Measurements from ENCODE around the gene ARHGAP19.
"Not testable (repeated sequence)": the region's sequence is repeated elsewhere in the genome, so short reads cannot be mapped to it uniquely, and the experiment has no call there.

Gene ARHGAP19

GRCh38 chr10:97279121-97279815, 13.2 kb downstream of the ARHGAP19 start:
- H3K27ac ChIP-seq: peak overlapping the region; percentile 87

GRCh38 chr10:97278491-97278989, 13.9 kb downstream of the ARHGAP19 start:
- no peak overlapping the region for H3K9ac ChIP-seq (ENCODE audit: insufficient read length)
- peak; percentile 80 for DNase-seq (ENCODE audit: low read depth, low spot score)
- no peak for TF ChIP-seq EZH2 (IDR thresholded peaks at IDR 0.05)
- no peak for TF ChIP-seq POLR2AphosphoS5 (IDR thresholded peaks at IDR 0.05; ENCODE audit: borderline replicate concordance, low read depth, low read length)
- no peak for TF ChIP-seq FOXP2 (optimal IDR thresholded peaks at IDR 0.05; ENCODE audit: control extremely low read depth, extremely low read length, insufficient read depth)
- H3K27ac ChIP-seq: peak overlapping the region; percentile 87
- no peaks in the 10 kb centered on the region for H3K36me3 ChIP-seq (ENCODE audit: insufficient read depth, low read length)
- no peaks in the 10 kb centered on the region for H3K9me3 ChIP-seq (ENCODE audit: low read depth, low read length)
- H3K4me3 ChIP-seq: no peak overlapping the region

More at GRCh38 chr10:97279121-97279815, 13.2 kb downstream of the ARHGAP19 start:
- no peaks in the 10 kb centered on the region for H3K36me3 ChIP-seq (ENCODE audit: insufficient read depth, low read length)
- no peak for TF ChIP-seq FOXP2 (optimal IDR thresholded peaks at IDR 0.05; ENCODE audit: control extremely low read depth, extremely low read length, insufficient read depth)
- no peak for TF ChIP-seq POLR2AphosphoS5 (IDR thresholded peaks at IDR 0.05; ENCODE audit: borderline replicate concordance, low read depth, low read length)
- no peak for TF ChIP-seq EZH2 (IDR thresholded peaks at IDR 0.05)
- DNase-seq (ENCODE audit: low read depth, low spot score): no peak
- H3K4me3 ChIP-seq: no peak overlapping the region
- H3K9me3 ChIP-seq (ENCODE audit: low read depth, low read length): no peaks in the 10 kb centered on the region
- H3K9ac ChIP-seq (ENCODE audit: insufficient read length): no peak overlapping the region

GRCh38 chr10:97277551-97277950, 14.9 kb downstream of the ARHGAP19 start:
- no peak for TF ChIP-seq POLR2AphosphoS5 (IDR thresholded peaks at IDR 0.05; ENCODE audit: borderline replicate concordance, low read depth, low read length)
- TF ChIP-seq EZH2 (IDR thresholded peaks at IDR 0.05): no peak
- no peak for TF ChIP-seq FOXP2 (optimal IDR thresholded peaks at IDR 0.05; ENCODE audit: control extremely low read depth, extremely low read length, insufficient read depth)
- no peaks in the 10 kb centered on the region for H3K9me3 ChIP-seq (ENCODE audit: low read depth, low read length)
- no peak overlapping the region for H3K27ac ChIP-seq
- no peaks in the 10 kb centered on the region for H3K36me3 ChIP-seq (ENCODE audit: insufficient read depth, low read length)
- H3K9ac ChIP-seq (ENCODE audit: insufficient read length): no peak overlapping the region
- DNase-seq (ENCODE audit: low read depth, low spot score): no peak
- no peak overlapping the region for H3K4me3 ChIP-seq

- Histone ChIP-seq H3K9me3 (ENCODE audit: low read depth, low read length) (no peaks in the 10 kb centered on the region), H3K27ac (no peak overlapping the region), H3K36me3 (ENCODE audit: insufficient read depth, low read length) (no peaks in the 10 kb centered on the region), H3K9ac (ENCODE audit: insufficient read length) (no peak overlapping the region), H3K4me3 (no peak overlapping the region)
- no peak for DNase-seq (ENCODE audit: low read depth, low spot score)
- TF ChIP-seq EZH2 (IDR thresholded peaks at IDR 0.05) (no peak), FOXP2 (optimal IDR thresholded peaks at IDR 0.05; ENCODE audit: control extremely low read depth, extremely low read length, insufficient read depth) (no peak), POLR2AphosphoS5 (IDR thresholded peaks at IDR 0.05; ENCODE audit: borderline replicate concordance, low read depth, low read length) (no peak)
Observed at GRCh38 chr10:97274828-97275227, 17.6 kb downstream of the ARHGAP19 start.

GRCh38 chr10:97273700-97274099, 18.7 kb downstream of the ARHGAP19 start:
- DNase-seq (ENCODE audit: low read depth, low spot score): no peak
- Histone ChIP-seq H3K27ac (no peak overlapping the region), H3K9ac (ENCODE audit: insufficient read length) (no peak overlapping the region), H3K9me3 (ENCODE audit: low read depth, low read length) (no peaks in the 10 kb centered on the region), H3K36me3 (ENCODE audit: insufficient read depth, low read length) (no peaks in the 10 kb centered on the region), H3K4me3 (no peak overlapping the region)
- TF ChIP-seq EZH2 (IDR thresholded peaks at IDR 0.05) (no peak), FOXP2 (optimal IDR thresholded peaks at IDR 0.05; ENCODE audit: control extremely low read depth, extremely low read length, insufficient read depth) (no peak), POLR2AphosphoS5 (IDR thresholded peaks at IDR 0.05; ENCODE audit: borderline replicate concordance, low read depth, low read length) (no peak)

DNA sequence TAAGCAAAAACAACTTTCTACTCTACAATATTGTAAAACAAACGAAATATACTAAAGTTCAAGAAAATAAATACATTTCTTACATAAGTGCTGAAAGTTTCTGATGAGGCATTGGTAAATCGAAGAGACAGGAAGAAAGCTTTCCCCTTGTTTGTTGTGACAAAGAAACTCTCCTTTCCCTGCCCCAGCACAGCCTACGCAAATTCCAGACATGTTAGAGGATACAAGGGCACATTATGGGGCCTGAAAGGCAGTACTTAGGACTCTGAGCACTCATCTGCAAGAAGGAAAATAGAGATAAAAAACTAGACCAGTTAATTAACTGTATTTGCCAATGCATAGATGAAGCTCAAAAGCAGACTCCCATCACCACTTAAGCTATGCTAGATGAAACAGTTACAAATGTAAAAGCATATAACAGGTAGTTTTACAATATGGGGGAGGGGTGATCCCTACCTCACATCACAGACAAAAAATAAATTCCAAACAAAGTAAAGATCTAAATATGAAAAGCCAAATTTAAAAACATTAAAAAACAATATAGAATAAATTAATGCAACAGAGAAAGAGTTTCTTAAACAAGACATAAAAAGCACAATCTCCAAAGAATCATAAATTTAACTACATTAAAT, 21.8 kb downstream of the ARHGAP19 start:
- Histone ChIP-seq H3K4me3 (no peak overlapping the region), H3K27ac (no peak overlapping the region), H3K36me3 (ENCODE audit: insufficient read depth, low read length) (no peaks in the 10 kb centered on the region), H3K9me3 (ENCODE audit: low read depth, low read length) (no peaks in the 10 kb centered on the region), H3K9ac (ENCODE audit: insufficient read length) (no peak overlapping the region)
- no peak for DNase-seq (ENCODE audit: low read depth, low spot score)
- TF ChIP-seq EZH2 (IDR thresholded peaks at IDR 0.05) (no peak), FOXP2 (optimal IDR thresholded peaks at IDR 0.05; ENCODE audit: control extremely low read depth, extremely low read length, insufficient read depth) (no peak), POLR2AphosphoS5 (IDR thresholded peaks at IDR 0.05; ENCODE audit: borderline replicate concordance, low read depth, low read length) (no peak)

DNA sequence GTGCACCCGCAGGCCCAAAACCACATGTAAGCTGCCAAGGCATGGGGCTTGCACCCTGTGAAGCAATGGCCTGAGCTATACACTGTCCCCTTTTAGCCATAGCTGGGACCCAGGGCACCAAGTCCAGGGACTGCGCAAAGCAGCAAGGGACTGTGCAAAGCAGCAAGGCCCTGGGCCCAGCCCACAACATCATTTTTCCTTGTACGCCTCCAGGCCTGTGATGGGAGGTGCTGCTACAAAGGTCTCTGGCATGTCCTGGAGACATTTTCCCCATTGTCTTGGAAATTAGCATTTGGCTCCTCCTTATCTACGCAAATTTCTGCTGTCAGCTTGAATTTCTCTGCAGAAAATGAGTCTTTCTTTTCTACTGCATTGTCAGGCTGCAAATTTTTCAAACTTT, 24.8 kb downstream of the ARHGAP19 start:
- H3K36me3 ChIP-seq (ENCODE audit: insufficient read depth, low read length): no peaks in the 10 kb centered on the region
- DNase-seq (ENCODE audit: low read depth, low spot score): no peak
- no peak overlapping the region for H3K9ac ChIP-seq (ENCODE audit: insufficient read length)
- no peaks in the 10 kb centered on the region for H3K9me3 ChIP-seq (ENCODE audit: low read depth, low read length)
- H3K4me3 ChIP-seq: no peak overlapping the region
- H3K27ac ChIP-seq: no peak overlapping the region
- TF ChIP-seq FOXP2 (optimal IDR thresholded peaks at IDR 0.05; ENCODE audit: control extremely low read depth, extremely low read length, insufficient read depth): no peak
- TF ChIP-seq POLR2AphosphoS5 (IDR thresholded peaks at IDR 0.05; ENCODE audit: borderline replicate concordance, low read depth, low read length): no peak
- TF ChIP-seq EZH2 (IDR thresholded peaks at IDR 0.05): no peak

DNA sequence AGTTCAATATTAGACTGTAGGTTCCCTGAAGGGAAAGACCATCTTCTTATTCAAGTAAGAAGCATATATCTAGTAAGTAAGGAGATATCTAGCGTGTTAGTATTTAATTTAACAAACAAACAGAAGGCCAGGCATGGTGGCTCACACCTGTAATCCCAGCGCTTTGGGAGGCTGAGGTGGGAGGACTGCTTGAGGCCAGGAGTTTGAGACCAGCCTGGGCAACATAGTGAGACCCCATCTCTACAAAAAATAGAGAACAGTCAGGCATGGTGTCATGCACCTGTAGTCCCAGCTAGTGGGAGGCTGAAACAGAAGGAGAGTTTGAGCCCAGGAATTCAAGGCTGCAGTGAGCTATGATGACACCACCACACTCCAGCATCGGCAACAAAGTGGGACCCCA, 27.3 kb downstream of the ARHGAP19 start:
- H3K36me3 ChIP-seq (ENCODE audit: insufficient read depth, low read length): not testable (repeated sequence)

More for the DNA sequence above, 27.3 kb downstream of the ARHGAP19 start:
- not testable (repeated sequence) for DNase-seq (ENCODE audit: low read depth, low spot score); H3K9me3 ChIP-seq (ENCODE audit: low read depth, low read length); H3K9ac ChIP-seq (ENCODE audit: insufficient read length); H3K4me3 ChIP-seq; H3K27ac ChIP-seq
